Peyer's patch (tissue), 4 donors: ENCODE data around the gene CNTNAP2. TPM values are rescaled to one million over a fixed set of nuclear protein-coding genes. Genes with fewer than 3 reads are reported as not detected.

Experiments
- DNase-seq, 3 donors: peaks; one replicate each; pipeline ENCODE4 v3.0.0-alpha.2; 2017 to 2019
- H3K27ac ChIP-seq, 4 donors: fragments of 200-600 bp; sonication (generic); one replicate each; pipeline ENCODE4 v1.5.1; 2016 to 2019
- H3K27me3 ChIP-seq, 2 donors: fragments of 200-600 bp; sonication (generic); one replicate each; pipeline ENCODE4 v1.5.1; 2019
- H3K36me3 ChIP-seq, 3 donors: fragments of 200-600 bp; sonication (generic); one replicate each; pipeline ENCODE4 v1.5.1; 2016 to 2019
- H3K4me1 ChIP-seq, 4 donors: fragments of 200-600 bp; sonication (generic); one replicate each; pipeline ENCODE4 v1.5.1; 2016 to 2019
- H3K4me3 ChIP-seq, 4 donors: fragments of 200-600 bp; sonication (generic); 1 replicate in 3 of 4; 2 replicates in 1 of 4; pipeline ENCODE4 v1.5.1; 2016 to 2019; ENCODE audit warnings: mild to moderate bottlenecking in 1 of 4
- H3K9me3 ChIP-seq, 4 donors: fragments of 200-600 bp; sonication (generic); one replicate each; pipeline ENCODE4 v1.5.1; 2016 to 2019; ENCODE audit warnings: mild to moderate bottlenecking in 1 of 4
- POLR2A ChIP-seq, 2 donors: fragments of 450-650 bp; IDR thresholded peaks; one replicate each; pipeline ENCODE4 v1.5.1; 2017; ENCODE audit warnings: antibody characterized with exemption in 2 of 2, mild to moderate bottlenecking in 2 of 2, moderate library complexity in 2 of 2
- total RNA-seq, 4 donors: library from RNA; depleted of rRNA; stranded (reverse); fragments of >200 nt; gene quantifications; one replicate each; pipeline ENCODE4 v1.1.0, GENCODE V29; 2016
- TF ChIP-seq, protein P1 (sequence below), 6 experiments: fragments of 450-650 bp in 4 of 6; fragments of 200-600 bp in 2 of 6; sonication (generic) in 1 of 6; IDR thresholded peaks; one replicate each; pipeline ENCODE4 v1.5.1; 2017 to 2019; ENCODE audit warnings: antibody characterized with exemption in 6 of 6, mild to moderate bottlenecking in 3 of 6, moderate library complexity in 1 of 6

The CNTNAP2 gene
- total RNA-seq, 4 donors from 2014 or later: 1.5 to 4.9 (median 3.6) TPM

DNA sequence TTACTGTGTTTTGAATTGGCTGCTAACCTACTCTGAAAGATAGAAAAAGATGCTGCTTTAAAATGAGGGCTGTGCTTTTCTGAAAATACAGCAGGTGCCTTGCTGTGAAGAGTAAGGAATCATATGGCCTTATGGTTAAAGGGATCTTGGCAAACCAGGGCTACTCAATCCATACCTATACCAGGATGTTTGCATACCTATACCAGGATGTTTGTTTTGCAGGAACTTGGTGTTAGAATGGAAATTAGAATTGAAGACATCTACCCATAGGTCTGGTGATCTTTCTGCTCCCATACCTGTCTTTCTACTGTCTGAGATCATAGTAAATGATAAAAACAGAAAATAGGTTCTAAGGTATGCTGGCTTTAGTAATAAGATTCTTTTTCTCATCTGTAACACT lies 2273.8 kb downstream of the CNTNAP2 start:
- no peak overlapping the region for H3K27ac ChIP-seq
- no peaks in the 10 kb centered on the region for H3K9me3 ChIP-seq
- H3K4me1 ChIP-seq: no peaks in the 10 kb centered on the region
- no peaks in the 10 kb centered on the region for H3K27me3 ChIP-seq
- H3K36me3 ChIP-seq: no peaks in the 10 kb centered on the region
- DNase-seq: no peak
- TF ChIP-seq, protein P1, sequence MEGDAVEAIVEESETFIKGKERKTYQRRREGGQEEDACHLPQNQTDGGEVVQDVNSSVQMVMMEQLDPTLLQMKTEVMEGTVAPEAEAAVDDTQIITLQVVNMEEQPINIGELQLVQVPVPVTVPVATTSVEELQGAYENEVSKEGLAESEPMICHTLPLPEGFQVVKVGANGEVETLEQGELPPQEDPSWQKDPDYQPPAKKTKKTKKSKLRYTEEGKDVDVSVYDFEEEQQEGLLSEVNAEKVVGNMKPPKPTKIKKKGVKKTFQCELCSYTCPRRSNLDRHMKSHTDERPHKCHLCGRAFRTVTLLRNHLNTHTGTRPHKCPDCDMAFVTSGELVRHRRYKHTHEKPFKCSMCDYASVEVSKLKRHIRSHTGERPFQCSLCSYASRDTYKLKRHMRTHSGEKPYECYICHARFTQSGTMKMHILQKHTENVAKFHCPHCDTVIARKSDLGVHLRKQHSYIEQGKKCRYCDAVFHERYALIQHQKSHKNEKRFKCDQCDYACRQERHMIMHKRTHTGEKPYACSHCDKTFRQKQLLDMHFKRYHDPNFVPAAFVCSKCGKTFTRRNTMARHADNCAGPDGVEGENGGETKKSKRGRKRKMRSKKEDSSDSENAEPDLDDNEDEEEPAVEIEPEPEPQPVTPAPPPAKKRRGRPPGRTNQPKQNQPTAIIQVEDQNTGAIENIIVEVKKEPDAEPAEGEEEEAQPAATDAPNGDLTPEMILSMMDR (IDR thresholded peaks at IDR 0.05): no peak
- TF ChIP-seq POLR2A (IDR thresholded peaks at IDR 0.05): no peak
- H3K4me3 ChIP-seq: no peak overlapping the region

DNA sequence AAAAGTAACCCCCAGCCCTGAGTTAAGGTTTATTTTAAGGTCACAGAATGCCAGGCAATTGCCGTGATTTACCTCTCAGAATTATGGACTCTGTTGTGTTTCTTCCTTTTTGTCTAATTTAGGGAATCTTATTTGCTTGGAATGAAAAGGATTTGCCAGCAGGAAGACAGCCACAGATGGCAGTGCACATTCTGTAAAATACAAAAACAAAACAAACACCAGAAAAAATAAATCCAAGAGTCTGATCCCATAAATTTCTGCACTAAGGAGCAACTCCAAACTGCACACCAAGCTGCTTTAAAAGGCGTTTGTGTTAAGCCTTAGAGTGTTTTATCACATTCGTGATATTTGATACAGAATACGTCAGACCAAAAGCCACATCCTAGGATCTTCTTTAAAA lies 2275.0 kb downstream of the CNTNAP2 start:
- no peak overlapping the region for H3K4me3 ChIP-seq
- H3K27ac ChIP-seq: no peak overlapping the region
- DNase-seq: no peak
- no peaks in the 10 kb centered on the region for H3K9me3 ChIP-seq
- no peaks in the 10 kb centered on the region for H3K27me3 ChIP-seq
- H3K4me1 ChIP-seq: no peaks in the 10 kb centered on the region
- TF ChIP-seq, protein P1 (IDR thresholded peaks at IDR 0.05): no peak
- no peak for TF ChIP-seq POLR2A (IDR thresholded peaks at IDR 0.05)
- H3K36me3 ChIP-seq: no peaks in the 10 kb centered on the region

GRCh38 chr7:148394582-148394981 lies 2278.0 kb downstream of the CNTNAP2 start:
- DNase-seq: no peak

DNA sequence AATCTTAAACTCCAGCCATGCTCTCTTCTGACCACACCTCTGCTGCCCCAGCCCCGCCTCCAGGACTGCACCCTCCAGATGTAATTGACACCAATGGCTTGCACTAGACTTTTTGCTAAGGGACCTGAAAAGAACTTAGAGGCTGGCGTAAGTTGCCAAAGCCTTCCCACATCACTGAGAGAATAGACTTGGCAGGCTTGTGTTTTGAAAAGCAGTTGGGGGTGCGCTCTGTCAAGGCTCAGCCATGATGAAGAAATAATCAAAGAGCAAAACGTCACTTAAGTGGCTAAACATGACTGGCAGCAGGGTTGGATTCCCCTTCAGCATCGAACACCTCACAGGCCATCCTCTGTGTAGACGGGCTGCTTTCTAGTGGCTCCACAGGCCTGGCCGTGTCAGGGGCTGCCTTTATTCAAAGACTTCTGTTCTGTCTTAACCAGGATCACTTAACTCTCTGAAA lies 2278.8 kb downstream of the CNTNAP2 start:
- TF ChIP-seq POLR2A (IDR thresholded peaks at IDR 0.05): no peak
- TF ChIP-seq, protein P1 (IDR thresholded peaks at IDR 0.05): no peak
- no peak overlapping the region for H3K27ac ChIP-seq
- DNase-seq: no peak

More at GRCh38 chr7:148394582-148394981, 2278.0 kb downstream of the CNTNAP2 start:
- Histone ChIP-seq H3K36me3 (no peaks in the 10 kb centered on the region), H3K4me1 (no peaks in the 10 kb centered on the region), H3K27me3 (no peaks in the 10 kb centered on the region), H3K9me3 (no peaks in the 10 kb centered on the region), H3K27ac (no peak overlapping the region), H3K4me3 (no peak overlapping the region)
- TF ChIP-seq, protein P1 (IDR thresholded peaks at IDR 0.05): no peak
- TF ChIP-seq POLR2A (IDR thresholded peaks at IDR 0.05): no peak

GRCh38 chr7:148395990-148396716 lies 2279.6 kb downstream of the CNTNAP2 start:
- no peak for DNase-seq
- H3K27me3 ChIP-seq: no peaks in the 10 kb centered on the region
- no peaks in the 10 kb centered on the region for H3K4me1 ChIP-seq
- H3K36me3 ChIP-seq: no peaks in the 10 kb centered on the region
- H3K9me3 ChIP-seq: no peaks in the 10 kb centered on the region
- H3K27ac ChIP-seq: no peak overlapping the region
- TF ChIP-seq, protein P1 (IDR thresholded peaks at IDR 0.05): no peak
- no peak for TF ChIP-seq POLR2A (IDR thresholded peaks at IDR 0.05)
- H3K4me3 ChIP-seq: no peak overlapping the region

More for the DNA sequence above, 2278.8 kb downstream of the CNTNAP2 start:
- no peaks in the 10 kb centered on the region for H3K4me1 ChIP-seq
- H3K36me3 ChIP-seq: no peaks in the 10 kb centered on the region
- H3K4me3 ChIP-seq: no peak overlapping the region
- no peaks in the 10 kb centered on the region for H3K9me3 ChIP-seq
- H3K27me3 ChIP-seq: no peaks in the 10 kb centered on the region
